H9 (cell line): ENCODE results near the gene SRPK2. TPM values are rescaled to one million over a fixed set of nuclear protein-coding genes. Genes with fewer than 3 reads are reported as not detected.

Experiments
- DNase-seq: peaks from one replicate; pipeline ENCODE4 v3.0.0-alpha.2; 2017
- H2AFZ ChIP-seq: one replicate; pipeline ENCODE4 v1.6.1; 2013; ENCODE audit warnings: mild to moderate bottlenecking, low read length, control low read depth, moderate library complexity
- H2AK5ac ChIP-seq: 2 replicates; pipeline ENCODE4 v1.6.1; 2013; ENCODE audit warnings: low read length, control low read depth, mixed read lengths; ENCODE audit not compliant: insufficient read length
- H2BK120ac ChIP-seq: one replicate; pipeline ENCODE4 v1.6.1; 2013; ENCODE audit warnings: low read depth, mild to moderate bottlenecking, low read length, control low read depth, inconsistent platforms; ENCODE audit not compliant: poor library complexity, severe bottlenecking
- H2BK12ac ChIP-seq: 2 replicates; pipeline ENCODE4 v1.6.1; 2013; ENCODE audit warnings: low read length, control low read depth, mixed read lengths, low read depth; ENCODE audit not compliant: insufficient read length
- H2BK15ac ChIP-seq: 2 replicates; pipeline ENCODE4 v1.6.1; 2013; ENCODE audit warnings: low read depth, low read length, control low read depth
- H2BK20ac ChIP-seq: one replicate; pipeline ENCODE4 v1.6.1; 2013; ENCODE audit warnings: low read depth, mild to moderate bottlenecking, low read length, control low read depth, inconsistent platforms; ENCODE audit not compliant: poor library complexity, severe bottlenecking
- H2BK5ac ChIP-seq: 2 replicates; pipeline ENCODE4 v1.6.1; 2013; ENCODE audit warnings: low read length, control low read depth, mixed read lengths; ENCODE audit not compliant: insufficient read length
- H3K14ac ChIP-seq: 2 replicates; pipeline ENCODE4 v1.6.1; 2013; ENCODE audit warnings: low read length, control low read depth; ENCODE audit not compliant: insufficient read depth
- H3K18ac ChIP-seq: 2 replicates; pipeline ENCODE4 v1.6.1; 2013; ENCODE audit warnings: low read depth, mild to moderate bottlenecking, mixed read lengths, low read length, control low read depth; ENCODE audit not compliant: insufficient read length
- H3K23ac ChIP-seq: 2 replicates; pipeline ENCODE4 v1.6.1; 2013; ENCODE audit warnings: low read length, control low read depth, mixed read lengths, low read depth; ENCODE audit not compliant: insufficient read length
- H3K23me2 ChIP-seq: 2 replicates; pipeline ENCODE4 v1.6.1; 2013; ENCODE audit warnings: low read depth, mild to moderate bottlenecking, mixed read lengths, low read length, control low read depth; ENCODE audit not compliant: insufficient read length, poor library complexity, severe bottlenecking
- H3K27ac ChIP-seq: 2 replicates; pipeline ENCODE4 v1.5.1; 2013; ENCODE audit warnings: low read length, control low read depth, mixed read lengths, low read depth; ENCODE audit not compliant: insufficient read length
- H3K27me3 ChIP-seq: 2 replicates; pipeline ENCODE4 v1.6.1; 2013; ENCODE audit warnings: low read length, control low read depth, inconsistent platforms; ENCODE audit not compliant: insufficient read depth
- H3K4ac ChIP-seq: 2 replicates; pipeline ENCODE4 v1.6.1; 2013; ENCODE audit warnings: low read depth, mild to moderate bottlenecking, control low read depth, inconsistent platforms, low read length, moderate library complexity
- H3K4me1 ChIP-seq: 2 replicates; pipeline ENCODE4 v1.6.1; 2013; ENCODE audit warnings: low read length, control low read depth, inconsistent platforms; ENCODE audit not compliant: insufficient read depth
- H3K4me2 ChIP-seq: 2 replicates; pipeline ENCODE4 v1.6.1; 2013; ENCODE audit warnings: low read length, control low read depth, mixed read lengths; ENCODE audit not compliant: insufficient read length, insufficient read depth
- H3K56ac ChIP-seq: 2 replicates; pipeline ENCODE4 v1.6.1; 2013; ENCODE audit warnings: low read depth, mild to moderate bottlenecking, mixed read lengths, low read length, control low read depth; ENCODE audit not compliant: insufficient read length
- H3K79me1 ChIP-seq: 2 replicates; pipeline ENCODE4 v1.6.1; 2013; ENCODE audit warnings: low read depth, mild to moderate bottlenecking, moderate library complexity, low read length, control low read depth, inconsistent platforms; ENCODE audit not compliant: insufficient read depth, poor library complexity, severe bottlenecking
- H3K79me2 ChIP-seq: 2 replicates; pipeline ENCODE4 v1.6.1; 2013; ENCODE audit warnings: low read length, control low read depth, inconsistent platforms; ENCODE audit not compliant: insufficient read depth
- H3K9ac ChIP-seq: 2 replicates; pipeline ENCODE4 v1.6.1; 2013; ENCODE audit warnings: low read length, control low read depth, mixed read lengths; ENCODE audit not compliant: insufficient read length; ENCODE audit errors: extremely low read depth
- H3K9me3 ChIP-seq: one replicate; pipeline ENCODE4 v1.6.1; 2013; ENCODE audit warnings: low read depth, low read length, inconsistent platforms; ENCODE audit not compliant: control insufficient read depth
- H3T11ph ChIP-seq: one replicate; pipeline ENCODE4 v1.6.1; 2013; ENCODE audit warnings: mild to moderate bottlenecking, low read length, control low read depth, inconsistent platforms
- H4K20me1 ChIP-seq: one replicate; pipeline ENCODE4 v1.6.1; 2013; ENCODE audit not compliant: control insufficient read depth, insufficient read length, insufficient read depth
- H4K5ac ChIP-seq: 2 replicates; pipeline ENCODE4 v1.6.1; 2013; ENCODE audit warnings: low read depth, mild to moderate bottlenecking, mixed read lengths, low read length, control low read depth; ENCODE audit not compliant: insufficient read length
- H4K8ac ChIP-seq: replicated peaks from 2 replicates; pipeline ENCODE4 v1.6.1; 2013; ENCODE audit warnings: low read length, control low read depth, mixed read lengths, low read depth; ENCODE audit not compliant: insufficient read length
- H4K91ac ChIP-seq: 2 replicates; pipeline ENCODE4 v1.6.1; 2013; ENCODE audit warnings: low read depth, mild to moderate bottlenecking, moderate library complexity, mixed read lengths, low read length, control low read depth; ENCODE audit not compliant: insufficient read length
- H3K27ac Mint-ChIP-seq, 3 experiments: 2 replicates in 2 of 3; 3 replicates in 1 of 3; pipeline ENCODE4 v1.8.0; 2020 to 2021; ENCODE audit warnings: mixed read lengths in 3 of 3, mild to moderate bottlenecking in 1 of 3, moderate library complexity in 1 of 3
- H3K27me3 Mint-ChIP-seq: 2 replicates; pipeline ENCODE4 v1.8.0; 2021; ENCODE audit warnings: low read depth, mild to moderate bottlenecking, moderate library complexity, mixed read lengths
- H3K36me3 Mint-ChIP-seq, 3 experiments: 2 replicates in 2 of 3; 3 replicates in 1 of 3; pipeline ENCODE4 v1.8.0; 2020 to 2021; ENCODE audit warnings: low read depth in 3 of 3, mixed read lengths in 3 of 3; ENCODE audit not compliant: insufficient read depth in 1 of 3
- H3K4me1 Mint-ChIP-seq, 2 experiments: 2 replicates each; pipeline ENCODE4 v1.8.0; 2020; ENCODE audit warnings: mixed read lengths in 2 of 2
- H3K4me3 Mint-ChIP-seq, 2 experiments: 2 replicates in 1 of 2; 3 replicates in 1 of 2; pipeline ENCODE4 v1.8.0; 2020 to 2021; ENCODE audit warnings: mild to moderate bottlenecking in 2 of 2, mixed read lengths in 2 of 2, moderate library complexity in 1 of 2
- H3K9me3 Mint-ChIP-seq, 2 experiments: 2 replicates in 1 of 2; 3 replicates in 1 of 2; pipeline ENCODE4 v1.8.0; 2020; ENCODE audit warnings: mild to moderate bottlenecking in 2 of 2, mixed read lengths in 2 of 2, moderate library complexity in 1 of 2
- CTCF ChIP-seq: fragments of 200-600 bp; sonication (generic); conservative IDR thresholded peaks from 3 replicates; pipeline ENCODE4 v1.8.0; 2021; ENCODE audit warnings: antibody characterized with exemption, mild to moderate bottlenecking
- WGBS: extraction: QIAGEN DNeasy Blood & Tissue Kit; methylation state at CpG from one replicate; pipeline ENCODE4 v1.1.7; 2013; ENCODE audit warnings: missing lambda C conversion rate, low lambda C conversion rate, mixed read lengths; ENCODE audit not compliant: insufficient read length; ENCODE audit errors: extremely low coverage; 5-methylcytosine and 5-hydroxymethylcytosine counted together
- total RNA-seq: library from RNA; stranded (reverse); gene quantifications from 2 replicates; pipeline ENCODE4 v1.2.1, GENCODE V29; 2021

SRPK2 gene
- total RNA-seq, 1 experiment from 2014 or later: 41.1 TPM

- DNase-seq: no peak
- no peaks in the 10 kb centered on the region for H4K20me1 ChIP-seq
- H2BK20ac ChIP-seq: no peak overlapping the region
- no peak overlapping the region for H3K56ac ChIP-seq
- Mint-ChIP-seq H3K4me3 (no peak overlapping the region), H3K9me3 (0 out of 5 replicates have a peak, but pooled peaks cover 0 to 3% of the 10 kb centered on the region in 2 experiments), H3K27me3 (no peaks in the 10 kb centered on the region), H3K36me3 (no peaks in the 10 kb centered on the region), H3K27ac (no peak overlapping the region; a peak in 1 of 7 replicates), H3K4me1 (peaks cover 4 to 8% of the 10 kb centered on the region in 2 experiments)
- no peaks in the 10 kb centered on the region for H3K79me2 ChIP-seq
- H4K5ac ChIP-seq: no peak overlapping the region
- H3K27ac ChIP-seq: no peak overlapping the region
- no peak overlapping the region for H2BK12ac ChIP-seq
- H3K23ac ChIP-seq: no peak overlapping the region
- H3K4me2 ChIP-seq: no peak overlapping the region
- no peaks in the 10 kb centered on the region for H3K27me3 ChIP-seq
- H4K91ac ChIP-seq: no peak overlapping the region
- H2AFZ ChIP-seq: no peak overlapping the region
- no peak overlapping the region for H3T11ph ChIP-seq
- no peaks in the 10 kb centered on the region for H3K23me2 ChIP-seq
- H3K79me1 ChIP-seq: no peaks in the 10 kb centered on the region
- H2AK5ac ChIP-seq: no peak overlapping the region
- H4K8ac ChIP-seq: no peak overlapping the region
- no peaks in the 10 kb centered on the region for H3K4me1 ChIP-seq
- H2BK15ac ChIP-seq: no peak overlapping the region
- H3K14ac ChIP-seq: no peak overlapping the region
- no peaks in the 10 kb centered on the region for H3K9me3 ChIP-seq
- no CpG with 5 or more reads among the region's 3 CpGs for WGBS
- H2BK5ac ChIP-seq: no peak overlapping the region
- no peak for TF ChIP-seq CTCF
- no peak overlapping the region for H3K9ac ChIP-seq
- no peak overlapping the region for H2BK120ac ChIP-seq
- H3K4ac ChIP-seq: no peak overlapping the region
- H3K18ac ChIP-seq: no peak overlapping the region
Observed at GRCh38 chr7:105396566-105396965, 7.8 kb upstream of the SRPK2 start.
